Thoracic aorta (tissue), 2 donors: ENCODE results near the gene MUC2. TPM values are rescaled to one million over a fixed set of nuclear protein-coding genes. Genes with fewer than 3 reads are reported as not detected.

Experiments used
- ATAC-seq: fragments of 150-250 bp; one replicate; pipeline ENCODE4 v1.8.0; 2017; ENCODE audit warnings: low read depth; ENCODE audit not compliant: insufficient number of reproducible peaks, low FRiP score
- DNase-seq: peaks from one replicate; pipeline ENCODE4 v3.0.0-alpha.2; 2020; ENCODE audit warnings: low spot score
- H3K27ac ChIP-seq, 2 donors: fragments of 200-600 bp; sonication (generic); 1 replicate in 1 of 2; 2 replicates in 1 of 2; pipeline ENCODE4 v1.5.1; 2016; ENCODE audit warnings: mild to moderate bottlenecking in 2 of 2, moderate library complexity in 2 of 2
- H3K27me3 ChIP-seq: fragments of 200-600 bp; sonication (generic); replicated peaks from 2 replicates; pipeline ENCODE4 v1.6.0; 2016; ENCODE audit warnings: mild to moderate bottlenecking; ENCODE audit not compliant: insufficient read depth
- H3K36me3 ChIP-seq: fragments of 200-600 bp; sonication (generic); one replicate; pipeline ENCODE4 v1.5.1; 2016
- H3K4me1 ChIP-seq, 2 donors: fragments of 200-600 bp; sonication (generic); 1 replicate in 1 of 2; 2 replicates in 1 of 2; pipeline versions ENCODE4 v1.5.1 to v1.6.0; 2016; ENCODE audit warnings: low read depth in 2 of 2, mild to moderate bottlenecking in 1 of 2; ENCODE audit not compliant: control insufficient read depth in 1 of 2
- H3K4me3 ChIP-seq: fragments of 200-600 bp; sonication (generic); 2 replicates; pipeline ENCODE4 v1.5.1; 2016; ENCODE audit warnings: mild to moderate bottlenecking
- H3K9me3 ChIP-seq: fragments of 200-600 bp; sonication (generic); 2 replicates; pipeline ENCODE4 v1.5.1; 2016
- total RNA-seq, 2 donors: library from RNA; depleted of rRNA; stranded (reverse); fragments of >200 nt; gene quantifications; one replicate each; pipeline versions ENCODE4 v1.1.0 to v1.2.3, GENCODE V29; 2016
- TF ChIP-seq, protein P1 (sequence below): fragments of 200-600 bp; sonication (generic); IDR thresholded peaks from one replicate; pipeline ENCODE4 v1.5.1; 2019; ENCODE audit warnings: antibody characterized with exemption

Gene MUC2
- total RNA-seq, 2 donors from 2014 or later = not detected

GRCh38 chr11:1037506-1038055 is 37.1 kb upstream of the MUC2 start:
- no peak for ATAC-seq
- Histone ChIP-seq H3K27me3 (no peaks in the 10 kb centered on the region), H3K4me1 (peaks cover 0 to 17% of the 10 kb centered on the region in 2 donors), H3K36me3 (no peaks in the 10 kb centered on the region), H3K9me3 (no peaks in the 10 kb centered on the region), H3K4me3 (no peak overlapping the region), H3K27ac (no peak overlapping the region)
- TF ChIP-seq, protein P1, sequence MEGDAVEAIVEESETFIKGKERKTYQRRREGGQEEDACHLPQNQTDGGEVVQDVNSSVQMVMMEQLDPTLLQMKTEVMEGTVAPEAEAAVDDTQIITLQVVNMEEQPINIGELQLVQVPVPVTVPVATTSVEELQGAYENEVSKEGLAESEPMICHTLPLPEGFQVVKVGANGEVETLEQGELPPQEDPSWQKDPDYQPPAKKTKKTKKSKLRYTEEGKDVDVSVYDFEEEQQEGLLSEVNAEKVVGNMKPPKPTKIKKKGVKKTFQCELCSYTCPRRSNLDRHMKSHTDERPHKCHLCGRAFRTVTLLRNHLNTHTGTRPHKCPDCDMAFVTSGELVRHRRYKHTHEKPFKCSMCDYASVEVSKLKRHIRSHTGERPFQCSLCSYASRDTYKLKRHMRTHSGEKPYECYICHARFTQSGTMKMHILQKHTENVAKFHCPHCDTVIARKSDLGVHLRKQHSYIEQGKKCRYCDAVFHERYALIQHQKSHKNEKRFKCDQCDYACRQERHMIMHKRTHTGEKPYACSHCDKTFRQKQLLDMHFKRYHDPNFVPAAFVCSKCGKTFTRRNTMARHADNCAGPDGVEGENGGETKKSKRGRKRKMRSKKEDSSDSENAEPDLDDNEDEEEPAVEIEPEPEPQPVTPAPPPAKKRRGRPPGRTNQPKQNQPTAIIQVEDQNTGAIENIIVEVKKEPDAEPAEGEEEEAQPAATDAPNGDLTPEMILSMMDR = no peak
- DNase-seq = no peak

GRCh38 chr11:1038361-1038760 is 36.3 kb upstream of the MUC2 start:
- H3K36me3 ChIP-seq = no peaks in the 10 kb centered on the region
- no peak for ATAC-seq
- H3K27ac ChIP-seq = no peak overlapping the region
- TF ChIP-seq, protein P1 = no peak
- no peaks in the 10 kb centered on the region for H3K27me3 ChIP-seq
- no peak for DNase-seq
- no peak overlapping the region for H3K4me3 ChIP-seq
- H3K9me3 ChIP-seq = no peaks in the 10 kb centered on the region
- peaks cover 0 to 17% of the 10 kb centered on the region in 2 donors for H3K4me1 ChIP-seq

DNA sequence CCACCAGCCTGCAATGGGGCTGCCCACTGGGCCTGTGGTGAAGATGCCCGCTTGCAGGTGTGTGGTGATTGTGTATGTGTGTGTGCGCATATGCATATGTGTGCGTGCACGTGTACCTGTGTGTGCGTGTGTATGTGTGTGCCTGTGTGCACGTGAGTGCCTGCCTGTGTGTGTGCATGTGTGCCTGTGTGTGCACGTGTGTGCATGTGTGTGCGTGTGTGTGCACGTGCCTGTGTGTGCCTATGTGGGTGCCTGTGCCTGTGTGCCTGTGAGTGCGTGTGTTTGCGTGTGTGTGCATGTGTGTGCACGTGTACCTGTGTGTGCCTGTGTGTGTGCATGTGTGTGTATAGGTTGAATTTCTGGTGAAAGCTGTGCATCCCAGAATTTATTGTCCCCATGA is 35.8 kb upstream of the MUC2 start:
- H3K27ac ChIP-seq = no peak overlapping the region
- H3K27me3 ChIP-seq = no peaks in the 10 kb centered on the region
- TF ChIP-seq, protein P1 = no peak
- no peak for DNase-seq
- H3K4me3 ChIP-seq = no peak overlapping the region
- no peak for ATAC-seq
- H3K9me3 ChIP-seq = no peaks in the 10 kb centered on the region
- H3K4me1 ChIP-seq = peaks cover 0 to 13% of the 10 kb centered on the region in 2 donors
- H3K36me3 ChIP-seq = no peaks in the 10 kb centered on the region

DNA sequence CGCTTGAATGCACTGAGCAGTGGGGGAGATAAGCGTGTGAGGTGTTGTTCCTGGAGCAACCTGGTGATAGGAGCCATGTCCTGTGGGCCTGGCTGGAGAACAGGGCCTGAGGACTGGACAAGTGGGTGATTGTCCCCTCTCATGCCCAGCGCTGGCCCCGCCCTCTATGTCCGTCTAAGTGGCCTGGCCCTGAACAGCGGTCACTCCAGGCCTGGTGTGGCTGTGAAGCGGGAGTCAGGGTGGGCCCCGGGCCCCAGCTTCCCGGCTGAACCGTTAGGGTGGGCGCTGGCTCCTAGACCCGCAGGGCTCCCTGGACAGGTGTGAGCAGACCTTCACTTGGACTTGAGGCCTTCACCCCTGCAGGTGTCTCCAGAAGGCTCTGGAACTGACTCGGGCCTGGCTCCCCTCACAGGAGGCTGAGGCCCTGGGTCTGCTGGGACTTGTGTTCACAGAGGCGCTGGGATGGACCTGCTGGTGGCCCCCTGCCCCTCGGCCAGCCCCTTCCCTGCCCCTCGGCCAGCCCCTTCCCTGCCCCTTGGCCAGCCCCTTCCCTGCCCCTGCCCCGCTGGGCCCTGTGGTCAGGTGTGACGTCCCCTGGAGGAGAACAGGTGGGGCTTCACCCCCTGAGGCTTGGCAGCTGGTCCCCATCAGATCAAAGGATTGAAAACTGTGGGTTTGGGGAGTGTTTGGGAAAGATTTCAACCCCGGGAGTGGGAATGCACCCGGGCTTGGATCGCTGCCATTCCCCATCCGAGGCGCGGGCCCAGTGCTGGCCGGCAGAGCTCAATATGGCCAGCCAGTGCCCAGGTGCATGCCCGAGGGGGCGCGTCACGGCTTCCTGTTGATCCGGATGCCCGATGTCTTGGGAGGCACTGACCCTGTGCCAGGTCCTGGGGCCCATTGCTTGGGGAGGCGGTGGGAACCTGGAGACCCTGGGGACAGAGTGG is 34.9 kb upstream of the MUC2 start:
- no peak overlapping the region for H3K27ac ChIP-seq
- TF ChIP-seq, protein P1 = no peak

DNA sequence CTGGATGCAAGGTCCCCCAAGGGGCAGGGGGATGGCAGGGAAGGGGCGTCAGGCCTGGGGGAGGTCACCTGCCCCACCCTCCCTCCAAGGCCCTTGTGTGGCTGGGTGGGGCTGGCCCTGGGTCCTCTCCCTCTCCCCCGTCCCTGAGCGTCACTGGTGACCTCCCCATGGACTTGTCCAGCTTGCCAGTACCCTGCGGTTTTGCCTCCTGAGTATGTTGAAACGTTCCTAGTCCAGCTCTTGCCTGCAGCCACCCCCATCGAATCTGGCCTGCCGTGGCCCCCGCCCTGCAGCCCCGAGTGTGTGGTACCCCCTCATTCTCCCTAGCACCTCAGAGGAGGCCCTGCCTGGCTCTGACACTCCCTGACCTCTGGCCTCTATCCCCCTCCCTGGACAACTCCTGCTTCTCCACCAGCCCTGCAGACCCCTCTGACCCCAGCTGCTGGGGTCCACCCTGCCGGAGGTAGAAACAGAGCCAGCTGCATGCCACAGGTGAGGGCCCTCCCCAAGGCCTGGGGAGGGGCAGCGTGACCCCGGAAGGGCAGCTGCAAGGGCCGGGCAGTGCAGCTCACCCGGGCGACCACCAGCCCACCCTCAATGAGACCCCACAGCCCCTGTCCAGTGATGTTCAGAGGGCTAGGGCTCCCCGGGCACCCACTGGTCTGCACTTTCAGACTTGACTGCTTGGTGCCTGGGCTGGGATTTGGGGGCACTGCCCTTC is 34.1 kb upstream of the MUC2 start:
- ATAC-seq (no peak), DNase-seq (no peak)
- TF ChIP-seq, protein P1 = no peak
- Histone ChIP-seq H3K27ac (no peak overlapping the region), H3K27me3 (no peaks in the 10 kb centered on the region), H3K4me1 (no peaks in the 10 kb centered on the region), H3K9me3 (no peaks in the 10 kb centered on the region), H3K36me3 (no peaks in the 10 kb centered on the region), H3K4me3 (no peak overlapping the region)

More for the DNA sequence above, 34.9 kb upstream of the MUC2 start:
- peaks cover 0 to 5% of the 10 kb centered on the region in 2 donors for H3K4me1 ChIP-seq
- H3K9me3 ChIP-seq = no peaks in the 10 kb centered on the region
- ATAC-seq (no peak), DNase-seq (no peak)
- H3K4me3 ChIP-seq = no peak overlapping the region
- no peaks in the 10 kb centered on the region for H3K27me3 ChIP-seq
- H3K36me3 ChIP-seq = no peaks in the 10 kb centered on the region
